OCI-LY3 (cell line): ENCODE results near the gene COMMD1.

Experiments used
- CTCF ChIP-seq: fragments of 200-600, 300-600 bp; sonication (generic); IDR thresholded peaks from 2 replicates; pipeline ENCODE4 v1.5.1; 2014; ENCODE audit warnings: antibody characterized with exemption, low read length, low read depth
- EZH2phosphoT487 ChIP-seq: fragments of 200-600 bp; shearing (Covaris generic); IDR thresholded peaks from 2 replicates; pipeline ENCODE4 v1.6.1; 2018; ENCODE audit warnings: antibody characterized with exemption, mixed run types, low read depth

- no peak for TF ChIP-seq CTCF
- no peak for TF ChIP-seq EZH2phosphoT487
Measured at GRCh38 chr2:61928826-61929461, 23.5 kb downstream of the COMMD1 start.
